K562 (cell line): ENCODE measurements around the gene WDR18. TPM values are rescaled to one million over a fixed set of nuclear protein-coding genes. Genes with fewer than 3 reads are reported as not detected.

Source experiments
- CEBPB ChIP-seq: fragments of 450-650 bp; IDR thresholded peaks from 2 replicates; pipeline ENCODE4 v1.6.1; 2016; ENCODE audit warnings: missing genetic modification characterization, missing compliant biosample characterization
- CHCHD3 ChIP-seq: fragments of 250-450 bp; sonication (Bioruptor Pico); IDR thresholded peaks from 2 replicates; pipeline ENCODE4 v2.1.2; 2022; ENCODE audit warnings: mild to moderate bottlenecking
- CREM ChIP-seq: IDR thresholded peaks from 2 replicates; pipeline ENCODE4 v1.6.1; 2014; ENCODE audit warnings: antibody characterized with exemption, low read depth
- CXXC5 ChIP-seq: fragments of 250-450 bp; sonication (Bioruptor Pico); IDR thresholded peaks from 2 replicates; pipeline ENCODE4 v1.8.0; 2022; ENCODE audit warnings: inconsistent platforms, mild to moderate bottlenecking, moderate library complexity
- EP300 ChIP-seq: IDR thresholded peaks from 2 replicates; pipeline ENCODE4 v1.6.1; 2012; ENCODE audit warnings: low read length, improper control_type of control experiment
- ESRRA ChIP-seq: fragments of 450-650 bp; IDR thresholded peaks from 2 replicates; pipeline ENCODE4 v1.6.1; 2014; ENCODE audit warnings: low read depth, mild to moderate bottlenecking, moderate library complexity, borderline replicate concordance
- GMEB1 ChIP-seq: fragments of 250-450 bp; sonication (Bioruptor Pico); IDR thresholded peaks from 2 replicates; pipeline ENCODE4 v1.4.0; 2020; ENCODE audit warnings: mild to moderate bottlenecking
- HDAC2 ChIP-seq: fragments of 450-650 bp; IDR thresholded peaks from 2 replicates; pipeline ENCODE4 v1.6.1; 2016; ENCODE audit warnings: mild to moderate bottlenecking
- KAT8 ChIP-seq: fragments of 450-650 bp; IDR thresholded peaks from 2 replicates; pipeline ENCODE4 v1.6.1; 2016; ENCODE audit warnings: low read depth, mild to moderate bottlenecking
- KDM1A ChIP-seq, 2 experiments: fragments of 450-650 bp; IDR thresholded peaks; 2 replicates each; pipeline ENCODE4 v1.6.1; 2016; ENCODE audit warnings: mild to moderate bottlenecking in 2 of 2
- MXI1 ChIP-seq: IDR thresholded peaks from 2 replicates; pipeline ENCODE4 v1.6.1; 2011; ENCODE audit warnings: low read depth, mild to moderate bottlenecking, improper control_type of control experiment, low read length
- NCOR1 ChIP-seq: fragments of 450-650 bp; IDR thresholded peaks from 2 replicates; pipeline ENCODE4 v1.6.1; 2016; ENCODE audit warnings: mild to moderate bottlenecking, moderate library complexity
- NFYB ChIP-seq: IDR thresholded peaks from 2 replicates; pipeline ENCODE4 v1.6.1; 2011; ENCODE audit warnings: mild to moderate bottlenecking, moderate library complexity; ENCODE audit not compliant: insufficient read length; ENCODE audit errors: extremely low read depth
- NR3C1 ChIP-seq: sonication (generic); formaldehyde crosslinking; IDR thresholded peaks from 2 replicates; pipeline ENCODE4 v1.8.1; 2022; ENCODE audit warnings: missing genetic modification reagents
- PHB2 ChIP-seq: fragments of 450-650 bp; IDR thresholded peaks from 2 replicates; pipeline ENCODE4 v1.6.1; 2017; ENCODE audit warnings: low read depth
- POLR2AphosphoS5 ChIP-seq: IDR thresholded peaks from 2 replicates; pipeline ENCODE4 v1.6.1; 2011; ENCODE audit warnings: mild to moderate bottlenecking, low read depth, low read length, moderate library complexity; ENCODE audit not compliant: control insufficient read depth, insufficient read depth
- SMAD4 ChIP-seq: fragments of 250-450 bp; sonication (Bioruptor Pico); conservative IDR thresholded peaks from 2 replicates; pipeline ENCODE4 v1.8.0; 2021; ENCODE audit warnings: inconsistent platforms, mild to moderate bottlenecking, moderate library complexity
- SMARCA4 ChIP-seq: fragments of 450-650 bp; IDR thresholded peaks from 2 replicates; pipeline ENCODE4 v1.6.1; 2016
- STAT5A ChIP-seq: IDR thresholded peaks from 2 replicates; pipeline ENCODE4 v1.6.1; 2012; ENCODE audit warnings: low read length, inconsistent platforms, borderline replicate concordance
- STAT5B ChIP-seq: fragments of 250-450 bp; sonication (Bioruptor Pico); IDR thresholded peaks from 2 replicates; pipeline ENCODE4 v1.8.0; 2021; ENCODE audit warnings: mild to moderate bottlenecking, inconsistent platforms
- TAL1 ChIP-seq: fragments of 450-650 bp; IDR thresholded peaks from 2 replicates; pipeline ENCODE4 v1.6.1; 2016; ENCODE audit warnings: mild to moderate bottlenecking
- TCFL5 ChIP-seq: fragments of 250-450 bp; sonication (Bioruptor Pico); conservative IDR thresholded peaks from 2 replicates; pipeline ENCODE4 v1.6.1; 2021; ENCODE audit warnings: mild to moderate bottlenecking, moderate library complexity, matching md5 sums
- U2AF1 ChIP-seq: fragments of 200-400 bp; formaldehyde crosslinking; optimal IDR thresholded peaks from 2 replicates; pipeline ENCODE3; 2017; ENCODE audit warnings: mild to moderate bottlenecking, low read depth, low read length, moderate library complexity
- ZNF197 ChIP-seq: fragments of 200-800 bp; sonication (Bioruptor generic); IDR thresholded peaks from 2 replicates; pipeline ENCODE4 v1.6.1; 2016; ENCODE audit warnings: low read depth, missing genetic modification characterization, missing compliant biosample characterization
- ZNF224 ChIP-seq: sonication (generic); formaldehyde crosslinking; IDR thresholded peaks from 2 replicates; pipeline ENCODE4 v1.8.0; 2022; ENCODE audit warnings: mild to moderate bottlenecking, missing genetic modification reagents
- ZNF398 ChIP-seq: fragments of 250-450 bp; sonication (Bioruptor Pico); IDR thresholded peaks from 2 replicates; pipeline ENCODE4 v1.8.0; 2021; ENCODE audit warnings: moderate library complexity, mild to moderate bottlenecking, inconsistent platforms
- ZNF41 ChIP-seq: fragments of 250-450 bp; sonication (Bioruptor Pico); conservative IDR thresholded peaks from 2 replicates; pipeline ENCODE4 v1.4.0; 2020; ENCODE audit warnings: mild to moderate bottlenecking
- ZNF431 ChIP-seq: sonication (generic); formaldehyde crosslinking; IDR thresholded peaks from 2 replicates; pipeline ENCODE4 v1.8.0; 2022; ENCODE audit warnings: mild to moderate bottlenecking, missing genetic modification reagents
- ZNF436 ChIP-seq: fragments of 250-450, 450-650 bp; sonication (Bioruptor Pico); formaldehyde crosslinking; IDR thresholded peaks from 2 replicates; pipeline ENCODE4 v1.7.0; 2020; ENCODE audit warnings: mild to moderate bottlenecking
- polyA plus RNA-seq, 8 experiments: library from polyadenylated mRNA; depleted of rRNA in 4 of 8; stranded (reverse) in 5 of 8; unstranded in 3 of 8; fragments of >200 nt; fragmentation: Nextera tagmentation in 2 of 8; fragmentation: Illumina TruSeq in 1 of 8; extraction: Ambion mirVana in 2 of 8; extraction: Trizol in 1 of 8; gene quantifications; 2 replicates each; pipeline versions ENCODE4 v1.2.1 to v1.2.3, GENCODE V29; 2011 to 2014; ENCODE audit warnings: inconsistent platforms in 1 of 8, missing spikeins in 1 of 8
- total RNA-seq, 7 experiments: library from RNA; depleted of rRNA in 6 of 7; stranded (reverse); fragments of >200 nt in 6 of 7; fragmentation: Illumina TruSeq in 2 of 7; extraction: Trizol in 2 of 7; gene quantifications; 2 replicates each; pipeline versions ENCODE4 v1.2.1 to v1.2.3, GENCODE V29; 2011 to 2021; ENCODE audit warnings: low replicate concordance in 1 of 7

The WDR18 gene
- total and polyA plus RNA-seq, 9 of the 15 experiments (the other 6 are each of a cell fraction or from before 2014, with no cell fraction given), result 0.65 to 181 (median 30.1) TPM

- TF ChIP-seq SMARCA4 (peak; percentile 49; the same call in 1 of the 2 replicates), STAT5B (no peak), ZNF398 (CRISPR knock-in tag) (no peak), NR3C1 (CRISPR knock-in tag) (no peak), ZNF431 (CRISPR knock-in tag) (no peak), U2AF1 (no peak), TAL1 (peak; percentile 79), ESRRA (no peak), EP300 (peak; percentile 54; the same call in 1 of the 2 replicates), TCFL5 (CRISPR knock-in tag) (no peak), SMAD4 (CRISPR knock-in tag) (peak; percentile 73), KDM1A (IDR thresholded peaks at IDR 0.05) (peak; percentile 99), NCOR1 (peak; percentile 74), ZNF197 (CRISPR knock-in tag) (no peak), ZNF436 (no peak), CREM (0 out of 2 replicates have a peak, but pooled peaks have one; percentile 11), HDAC2 (peak; percentile 94), KAT8 (no peak), CEBPB (tag) (no peak), CXXC5 (CRISPR knock-in tag) (0 out of 2 replicates have a peak, but pooled peaks have one; percentile 26), NFYB (no peak), MXI1 (peak; percentile 9; the same call in 1 of the 2 replicates), GMEB1 (no peak), ZNF224 (CRISPR knock-in tag) (no peak), POLR2AphosphoS5 (peak; percentile 62; the same call in 1 of the 2 replicates), CHCHD3 (no peak), STAT5A (peak; percentile 48; the same call in 1 of the 2 replicates), ZNF41 (no peak), PHB2 (0 out of 2 replicates have a peak, but pooled peaks have one; percentile 41)
These were observed 34.2 kb downstream of the WDR18 start (continued) for GRCh38 chr19:1018393-1018792.
